Gastroesophageal sphincter (tissue), 4 donors: ENCODE data around the gene BRD1. TPM values are rescaled to one million over a fixed set of nuclear protein-coding genes. Genes with fewer than 3 reads are reported as not detected.

Source experiments
- ATAC-seq: fragments of 150-250 bp; one replicate; pipeline ENCODE4 v1.9.1; 2016; ENCODE audit warnings: mild to moderate bottlenecking, moderate library complexity
- H3K27ac ChIP-seq, 4 donors: fragments of 200-600 bp; sonication (generic) in 3 of 4; 1 replicate in 3 of 4; 2 replicates in 1 of 4; pipeline ENCODE4 v1.5.1; 2016 to 2019
- H3K27me3 ChIP-seq: fragments of 200-600 bp; sonication (generic); one replicate; pipeline ENCODE4 v1.5.1; 2019
- H3K36me3 ChIP-seq, 2 donors: fragments of 200-600 bp; sonication (generic); one replicate each; pipeline ENCODE4 v1.5.1; 2019; ENCODE audit warnings: control low read depth in 1 of 2
- H3K4me1 ChIP-seq, 3 donors: fragments of 200-600 bp; sonication (generic); 1 replicate in 2 of 3; 2 replicates in 1 of 3; pipeline ENCODE4 v1.5.1; 2016 to 2019; ENCODE audit warnings: control low read depth in 2 of 3
- H3K4me3 ChIP-seq, 2 donors: fragments of 200-600 bp; sonication (generic); one replicate each; pipeline ENCODE4 v1.5.1; 2019; ENCODE audit warnings: mild to moderate bottlenecking in 1 of 2, moderate library complexity in 1 of 2
- H3K9me3 ChIP-seq, 3 donors: fragments of 200-600 bp; sonication (generic); one replicate each; pipeline ENCODE4 v1.5.1; 2017 to 2019; ENCODE audit warnings: control low read depth in 2 of 3
- EP300 ChIP-seq: sonication (generic); formaldehyde crosslinking; IDR thresholded peaks from one replicate; pipeline ENCODE4 v1.6.1; 2017; ENCODE audit warnings: antibody characterized with exemption, mild to moderate bottlenecking
- POLR2A ChIP-seq, 2 donors: fragments of 450-650 bp; IDR thresholded peaks; one replicate each; pipeline ENCODE4 v1.6.1; 2017; ENCODE audit warnings: antibody characterized with exemption in 2 of 2, mild to moderate bottlenecking in 2 of 2, moderate library complexity in 1 of 2
- POLR2AphosphoS5 ChIP-seq: sonication (generic); formaldehyde crosslinking; IDR thresholded peaks from one replicate; pipeline ENCODE4 v1.6.1; 2017; ENCODE audit warnings: antibody characterized with exemption
- WGBS, 2 donors: methylation state at CpG; one replicate each; pipeline ENCODE4 v1.1.5; 2018; ENCODE audit warnings: low coverage in 1 of 2; 5-methylcytosine and 5-hydroxymethylcytosine counted together
- total RNA-seq, 4 donors: library from RNA; depleted of rRNA; stranded (reverse); fragments of >200 nt; gene quantifications; one replicate each; pipeline ENCODE4 v1.1.0, GENCODE V29; 2016
- TF ChIP-seq, protein P1 (sequence below), 4 experiments: fragments of 200-600 bp in 2 of 4; fragments of 450-650 bp in 2 of 4; sonication (generic) in 1 of 4; IDR thresholded peaks; one replicate each; pipeline ENCODE4 v1.5.1; 2017 to 2019; ENCODE audit warnings: antibody characterized with exemption in 4 of 4, mild to moderate bottlenecking in 2 of 4, moderate library complexity in 2 of 4

BRD1 gene
- total RNA-seq, 4 donors from 2014 or later = 36.0 to 66.0 (median 45.5) TPM

DNA sequence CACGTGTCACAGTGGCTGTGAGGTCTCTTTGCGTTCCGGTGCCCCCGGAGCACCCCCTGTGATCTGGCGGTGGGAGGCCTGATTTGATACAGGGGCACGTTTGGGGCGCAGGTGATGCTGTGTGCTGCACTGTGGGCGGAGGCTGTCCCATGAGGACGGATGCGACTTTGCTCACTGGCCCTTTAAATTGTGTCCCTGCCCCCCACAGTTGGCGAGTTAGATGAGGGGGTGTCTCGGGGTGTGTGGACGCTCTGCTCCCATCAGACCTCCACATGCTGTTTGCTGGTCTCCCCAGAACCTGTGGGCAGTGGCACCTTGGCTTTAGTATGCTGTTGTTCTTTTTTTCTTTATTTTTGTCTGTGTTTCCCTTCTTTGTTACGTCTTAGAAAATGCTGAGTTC is 31.2 kb upstream of the BRD1 start:
- no peak overlapping the region for H3K27ac ChIP-seq
- TF ChIP-seq, protein P1, sequence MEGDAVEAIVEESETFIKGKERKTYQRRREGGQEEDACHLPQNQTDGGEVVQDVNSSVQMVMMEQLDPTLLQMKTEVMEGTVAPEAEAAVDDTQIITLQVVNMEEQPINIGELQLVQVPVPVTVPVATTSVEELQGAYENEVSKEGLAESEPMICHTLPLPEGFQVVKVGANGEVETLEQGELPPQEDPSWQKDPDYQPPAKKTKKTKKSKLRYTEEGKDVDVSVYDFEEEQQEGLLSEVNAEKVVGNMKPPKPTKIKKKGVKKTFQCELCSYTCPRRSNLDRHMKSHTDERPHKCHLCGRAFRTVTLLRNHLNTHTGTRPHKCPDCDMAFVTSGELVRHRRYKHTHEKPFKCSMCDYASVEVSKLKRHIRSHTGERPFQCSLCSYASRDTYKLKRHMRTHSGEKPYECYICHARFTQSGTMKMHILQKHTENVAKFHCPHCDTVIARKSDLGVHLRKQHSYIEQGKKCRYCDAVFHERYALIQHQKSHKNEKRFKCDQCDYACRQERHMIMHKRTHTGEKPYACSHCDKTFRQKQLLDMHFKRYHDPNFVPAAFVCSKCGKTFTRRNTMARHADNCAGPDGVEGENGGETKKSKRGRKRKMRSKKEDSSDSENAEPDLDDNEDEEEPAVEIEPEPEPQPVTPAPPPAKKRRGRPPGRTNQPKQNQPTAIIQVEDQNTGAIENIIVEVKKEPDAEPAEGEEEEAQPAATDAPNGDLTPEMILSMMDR (IDR thresholded peaks at IDR 0.05) = no peak
- TF ChIP-seq EP300 = no peak
- 80 to 100% methylated on average over 1 of the region's 14 CpGs for WGBS, 2 donors
- H3K9me3 ChIP-seq = no peaks in the 10 kb centered on the region
- H3K4me1 ChIP-seq = peaks cover 0 to 23% (median 15%) of the 10 kb centered on the region in 3 donors
- no peaks in the 10 kb centered on the region for H3K36me3 ChIP-seq
- ATAC-seq = no peak
- no peaks in the 10 kb centered on the region for H3K27me3 ChIP-seq
- no peak overlapping the region for H3K4me3 ChIP-seq

DNA sequence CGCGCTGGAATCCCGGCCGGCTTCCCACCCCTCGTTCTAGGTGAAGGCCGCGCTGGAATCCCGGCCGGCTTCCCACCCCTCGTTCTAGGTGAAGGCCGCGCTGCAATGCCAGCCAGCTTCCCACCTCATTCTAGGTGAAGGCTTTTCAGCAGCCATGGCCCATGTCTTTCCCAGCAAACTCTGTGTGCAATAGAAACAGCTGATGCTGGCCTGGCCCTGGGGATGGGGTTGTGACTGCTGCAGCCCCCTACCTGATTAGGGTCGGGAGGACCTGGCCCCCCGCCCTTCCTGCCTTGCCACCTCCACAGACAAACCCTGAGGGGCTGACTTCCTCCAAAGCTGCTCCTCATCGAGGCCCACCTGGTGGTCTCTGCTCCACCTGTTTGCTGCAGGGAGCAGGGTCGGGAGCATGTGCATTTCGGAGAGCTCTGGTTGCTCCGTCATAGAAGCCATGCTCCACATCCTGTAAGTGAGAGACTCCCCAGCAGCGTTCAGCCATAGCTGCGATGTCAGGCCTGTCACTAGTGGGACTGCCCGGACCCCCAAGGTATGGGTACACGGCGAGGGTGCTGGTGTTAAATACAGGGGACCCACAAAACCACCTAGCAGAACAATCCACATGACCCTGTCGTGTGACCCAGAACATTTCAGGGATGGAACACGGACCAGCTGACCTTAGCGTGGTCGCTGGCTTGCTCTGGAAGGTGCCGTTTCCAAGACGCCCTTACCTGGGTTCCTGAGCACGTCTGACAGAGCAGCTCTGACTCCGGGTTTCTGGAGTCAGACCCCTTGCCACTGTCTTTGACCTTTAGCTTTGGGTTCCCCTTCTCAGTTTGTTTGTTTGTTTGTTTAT is 29.3 kb upstream of the BRD1 start:
- 69 to 100% methylated on average over 1 to 3 of the region's 31 CpGs for WGBS, 2 donors
- TF ChIP-seq, protein P1 (IDR thresholded peaks at IDR 0.05) = no peak
- TF ChIP-seq POLR2A (IDR thresholded peaks at IDR 0.05) (no peak), EP300 (no peak), POLR2AphosphoS5 (no peak)
- no peaks in the 10 kb centered on the region for H3K9me3 ChIP-seq
- no peak overlapping the region for H3K4me3 ChIP-seq
- H3K27ac ChIP-seq = no peak overlapping the region
- no peaks in the 10 kb centered on the region for H3K36me3 ChIP-seq
- no peak for ATAC-seq
- no peaks in the 10 kb centered on the region for H3K27me3 ChIP-seq
- H3K4me1 ChIP-seq = peaks cover 0 to 33% (median 20%) of the 10 kb centered on the region in 3 donors

DNA sequence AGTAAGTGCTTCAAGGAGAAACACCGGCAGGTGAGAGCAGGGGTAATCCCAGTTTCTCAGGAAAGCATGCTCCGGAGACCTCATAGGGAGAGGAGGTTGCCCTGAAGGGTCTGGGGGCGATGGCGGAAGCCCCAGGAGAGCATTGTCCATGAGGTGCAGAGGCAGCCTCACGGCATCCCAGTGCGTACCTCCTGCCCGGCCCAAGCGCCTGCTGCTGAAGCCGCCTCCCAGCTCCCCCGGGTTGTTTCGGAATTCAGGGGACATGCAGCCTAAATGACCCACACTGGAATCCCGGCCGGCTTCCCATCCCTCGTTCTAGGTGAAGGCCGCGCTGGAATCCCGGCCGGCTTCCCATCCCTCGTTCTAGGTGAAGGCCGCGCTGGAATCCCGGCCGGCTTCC is 28.7 kb upstream of the BRD1 start:
- TF ChIP-seq, protein P1 (IDR thresholded peaks at IDR 0.05) = no peak
- TF ChIP-seq EP300 = no peak
- no peak for TF ChIP-seq POLR2AphosphoS5
- no peak for TF ChIP-seq POLR2A (IDR thresholded peaks at IDR 0.05)
- no peaks in the 10 kb centered on the region for H3K27me3 ChIP-seq
- H3K4me1 ChIP-seq = peaks cover 0 to 33% (median 20%) of the 10 kb centered on the region in 3 donors
- no peaks in the 10 kb centered on the region for H3K36me3 ChIP-seq
- no peak for ATAC-seq
- no peak overlapping the region for H3K4me3 ChIP-seq
- no peak overlapping the region for H3K27ac ChIP-seq
- WGBS, 2 donors = 100% methylated on average over 2 of the region's 23 CpGs; no CpG with 5 or more reads in 1 of the 2 donors
- no peaks in the 10 kb centered on the region for H3K9me3 ChIP-seq

DNA sequence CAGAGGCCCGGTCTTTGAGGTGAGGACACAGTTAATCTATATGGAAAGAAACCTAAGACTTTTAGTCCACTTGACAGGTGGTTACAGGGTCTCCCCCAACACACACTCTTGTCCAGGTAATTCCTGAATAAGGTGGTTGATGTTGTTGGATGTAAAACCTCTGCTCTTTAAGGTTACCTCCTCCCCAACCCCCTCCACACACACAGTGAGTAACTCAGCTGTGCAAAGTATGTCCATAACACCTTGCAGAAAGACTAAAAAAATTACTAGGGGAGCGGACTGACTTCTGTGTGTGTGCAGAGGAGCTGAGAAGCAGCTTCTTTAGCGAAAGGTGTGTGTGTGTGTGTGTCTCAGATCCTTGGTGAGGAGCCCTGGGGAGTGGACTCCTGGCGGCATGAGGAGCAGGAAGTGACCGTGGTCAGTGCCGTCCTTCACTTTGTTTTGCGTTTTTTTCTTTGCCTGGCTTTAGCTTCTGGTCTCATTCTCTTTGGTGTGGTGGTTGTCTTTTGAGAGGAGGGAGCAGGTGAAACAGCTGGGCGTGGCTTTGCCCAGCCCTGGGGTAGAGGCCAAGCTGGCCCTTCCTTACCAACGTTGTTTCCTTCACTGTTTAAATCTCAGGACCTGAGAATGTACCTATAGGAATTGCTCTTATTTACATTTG is 27.7 kb upstream of the BRD1 start:
- Histone ChIP-seq H3K36me3 (no peaks in the 10 kb centered on the region), H3K4me3 (peak overlapping the region in 1 of 2 donors; percentile 1), H3K9me3 (no peaks in the 10 kb centered on the region), H3K27me3 (peaks cover 5% of the 10 kb centered on the region), H3K4me1 (peaks cover 0 to 33% (median 20%) of the 10 kb centered on the region in 3 donors), H3K27ac (peak overlapping the region in 2 of 4 donors; percentile 4 to 82)
- no peak for ATAC-seq
- no peak for TF ChIP-seq EP300
- TF ChIP-seq POLR2AphosphoS5 = no peak
- 26 to 40% methylated on average over 3 to 7 of the region's 9 CpGs for WGBS, 2 donors

DNA sequence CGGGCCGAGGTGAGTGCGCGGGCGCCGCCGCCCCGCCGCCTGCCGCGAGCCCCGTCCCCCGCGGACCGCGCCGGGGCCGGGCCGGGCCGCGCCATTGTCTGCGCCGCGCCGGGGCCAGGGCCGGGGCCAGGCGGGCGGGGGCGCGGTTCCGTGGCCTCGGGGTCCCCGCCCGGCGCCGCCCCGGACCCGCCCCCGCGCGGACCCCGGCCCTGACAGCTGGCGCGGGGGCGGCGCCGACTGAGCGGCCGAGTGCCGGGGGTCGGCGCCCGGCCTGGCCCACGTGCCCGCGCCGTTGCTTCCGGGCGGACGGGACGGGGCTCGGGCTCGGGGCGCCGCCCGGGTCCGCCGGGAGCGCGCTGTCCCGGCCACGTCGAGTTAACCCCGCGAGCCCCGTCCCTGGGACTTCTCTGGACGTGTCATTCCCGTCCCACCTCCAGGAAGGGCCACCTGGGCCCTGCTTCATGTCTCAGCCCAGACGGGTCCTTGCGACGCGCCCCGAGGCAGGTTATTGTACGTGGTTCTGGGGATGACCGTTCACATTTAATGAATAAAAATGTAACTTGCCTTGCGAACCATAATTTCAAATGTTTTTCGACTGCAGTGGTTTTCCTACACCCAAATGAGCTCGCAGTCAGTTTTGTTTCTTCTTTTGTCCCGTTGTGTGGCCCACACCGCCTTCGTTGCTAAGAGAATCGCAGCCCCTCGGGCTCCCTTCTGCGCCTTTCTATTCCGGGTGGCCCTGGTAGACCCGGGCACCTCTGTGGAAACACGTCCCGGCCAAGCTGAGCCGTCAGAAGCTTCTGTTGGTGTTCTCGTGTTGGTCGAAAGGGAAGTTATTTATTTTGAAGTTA is 26.5 kb upstream of the BRD1 start:
- H3K9me3 ChIP-seq = no peaks in the 10 kb centered on the region
- H3K4me3 ChIP-seq = peak overlapping the region; percentile 43 to 86
- ATAC-seq = no peak
- 0% methylated on average over 5 to 13 of the region's 101 CpGs for WGBS, 2 donors
- TF ChIP-seq POLR2A (IDR thresholded peaks at IDR 0.05) = no peak
- TF ChIP-seq, protein P1 (IDR thresholded peaks at IDR 0.05) = peak in 1 of 4 experiments; percentile 5
- no peak for TF ChIP-seq EP300
- peaks cover 0 to 44% (median 27%) of the 10 kb centered on the region in 3 donors for H3K4me1 ChIP-seq
- peak overlapping the region in 3 of 4 donors; percentile 63 to 82 (median 76) for H3K27ac ChIP-seq
- no peaks in the 10 kb centered on the region for H3K36me3 ChIP-seq
- peaks cover 17% of the 10 kb centered on the region for H3K27me3 ChIP-seq
